GM12878 (cell line): Measurements from ENCODE around the gene SCT. TPM values are rescaled to one million over a fixed set of nuclear protein-coding genes. Genes with fewer than 3 reads are reported as not detected.

Experiments
- ATAC-seq: fragments of 200-7000 bp; cut with Tn5 transposase; 3 replicates; pipeline ENCODE4 v1.9.1; 2020; ENCODE audit warnings: mild to moderate bottlenecking, moderate library complexity
- BruUV-seq: library from RNA; stranded (reverse); fragments of 400-500 nt; replicated peaks from 2 replicates; lab custom pipeline; 2021; lab: Mats Ljungman, UMichigan
- CTCF ChIA-PET: fragments of 300-600 bp; sonication (Branson Sonifier 250); formaldehyde crosslinking; extraction: SDS; loops from one replicate; lab custom pipeline; 2021; ENCODE audit warnings: inconsistent platforms; lab: Yijun Ruan, JAX
- POLR2A ChIA-PET: fragments of 350-600 bp; formaldehyde crosslinking; extraction: SDS; loops from one replicate; lab custom pipeline; 2021; ENCODE audit warnings: inconsistent platforms; lab: Charles Lee
- RAD21 ChIA-PET: fragments of 300-600 bp; sonication (Branson Sonifier 250); formaldehyde crosslinking; loops from one replicate; lab custom pipeline; 2023; ENCODE audit warnings: antibody characterized with exemption; ENCODE audit not compliant: unreplicated experiment; lab: Charles Lee
- SMC1A ChIA-PET: fragments of 300-600 bp; sonication (Branson Sonifier 250); formaldehyde crosslinking; loops from one replicate; lab custom pipeline; 2023; ENCODE audit not compliant: unreplicated experiment, uncharacterized antibody; lab: Charles Lee
- DNase-seq: peaks from one replicate; pipeline ENCODE4 v3.0.0-alpha.2; 2011; ENCODE audit warnings: low read depth, low spot score
- FAIRE-seq: peaks from 3 replicates; lab custom pipeline; 2011; peaks lifted over from hg19 to GRCh38; lab: Jason Lieb, UNC
- H2AFZ ChIP-seq: 2 replicates; pipeline ENCODE4 v1.6.0; 2011; ENCODE audit warnings: low read depth, low read length, control low read depth; ENCODE audit not compliant: control insufficient read depth
- H3K27ac ChIP-seq: 2 replicates; pipeline ENCODE4 v1.5.1; 2011; ENCODE audit warnings: control low read depth; ENCODE audit not compliant: control insufficient read depth, insufficient read depth
- H3K27me3 ChIP-seq, 2 experiments: replicated peaks in 1 of 2; 2 replicates each; pipeline versions ENCODE4 v1.6.0 to v1.6.1; 2011; ENCODE audit warnings: low read length in 1 of 2; ENCODE audit not compliant: control insufficient read depth in 2 of 2, insufficient read depth in 2 of 2
- H3K36me3 ChIP-seq, 2 experiments: 2 replicates each; pipeline ENCODE4 v1.5.1; 2011; ENCODE audit warnings: low read length in 1 of 2; ENCODE audit not compliant: control insufficient read depth in 2 of 2, insufficient read depth in 2 of 2
- H3K4me1 ChIP-seq: 2 replicates; pipeline ENCODE4 v1.6.1; 2011; ENCODE audit warnings: mild to moderate bottlenecking, low read length, moderate library complexity, mixed read lengths; ENCODE audit not compliant: control insufficient read depth, insufficient read depth
- H3K4me2 ChIP-seq: 2 replicates; pipeline ENCODE4 v1.6.0; 2011; ENCODE audit warnings: control low read depth; ENCODE audit not compliant: control insufficient read depth, insufficient read depth
- H3K4me3 ChIP-seq: fragments of 200-600 bp; sonication (generic); 2 replicates; pipeline ENCODE4 v1.5.1; 2016
- H3K79me2 ChIP-seq: 2 replicates; pipeline ENCODE4 v1.6.0; 2011; ENCODE audit warnings: low read length; ENCODE audit not compliant: control insufficient read depth, insufficient read depth
- H3K9ac ChIP-seq: 2 replicates; pipeline ENCODE4 v1.8.0; 2011; ENCODE audit warnings: low read length, control low read depth, mixed read lengths; ENCODE audit not compliant: control insufficient read depth, insufficient read depth
- H3K9me3 ChIP-seq: replicated peaks from 3 replicates; pipeline ENCODE4 v1.5.1; 2011; ENCODE audit warnings: mild to moderate bottlenecking, low read length; ENCODE audit not compliant: control insufficient read depth, insufficient read depth
- H4K20me1 ChIP-seq: 2 replicates; pipeline ENCODE4 v1.6.0; 2011; ENCODE audit not compliant: control insufficient read depth, insufficient read depth
- BRCA1 ChIP-seq: IDR thresholded peaks from 2 replicates; pipeline ENCODE4 v1.6.1; 2011; ENCODE audit warnings: low read depth, low read length, improper control_type of control experiment
- ESRRA ChIP-seq: IDR thresholded peaks from 2 replicates; pipeline ENCODE4 v1.6.1; 2012; ENCODE audit warnings: mild to moderate bottlenecking, low read length, improper control_type of control experiment
- IRF4 ChIP-seq: IDR thresholded peaks from 2 replicates; pipeline ENCODE4 v1.6.1; 2011; ENCODE audit warnings: low read depth, low read length
- LARP7 ChIP-seq: fragments of 450-650 bp; IDR thresholded peaks from 2 replicates; pipeline ENCODE4 v1.6.1; 2017; ENCODE audit warnings: mild to moderate bottlenecking
- MTA3 ChIP-seq: IDR thresholded peaks from 2 replicates; pipeline ENCODE4 v1.6.1; 2012; ENCODE audit warnings: low read length, inconsistent platforms, borderline replicate concordance
- NBN ChIP-seq: fragments of 450-650 bp; IDR thresholded peaks from 2 replicates; pipeline ENCODE4 v1.6.1; 2016
- POLR2AphosphoS5 ChIP-seq: IDR thresholded peaks from 2 replicates; pipeline ENCODE4 v1.6.1; 2011; ENCODE audit warnings: mild to moderate bottlenecking, low read length, inconsistent platforms
- PRDM15 ChIP-seq: fragments of 450-650 bp; formaldehyde crosslinking; IDR thresholded peaks from 2 replicates; pipeline ENCODE4 v1.4.0; 2020; ENCODE audit warnings: mild to moderate bottlenecking, moderate library complexity
- SIN3A ChIP-seq: IDR thresholded peaks from 2 replicates; pipeline ENCODE4 v1.6.1; 2012; ENCODE audit warnings: low read depth, low read length, improper control_type of control experiment
- SMAD1 ChIP-seq: fragments of 450-650 bp; IDR thresholded peaks from 2 replicates; pipeline ENCODE4 v1.6.1; 2018; ENCODE audit warnings: mild to moderate bottlenecking, low read depth; ENCODE audit not compliant: partially characterized antibody
- SMC3 ChIP-seq: IDR thresholded peaks from 2 replicates; pipeline ENCODE4 v1.6.1; 2011; ENCODE audit warnings: low read length, improper control_type of control experiment, borderline replicate concordance
- SPI1 ChIP-seq: IDR thresholded peaks from 2 replicates; pipeline ENCODE4 v1.6.1; 2011; ENCODE audit warnings: low read depth, mild to moderate bottlenecking, low read length, moderate library complexity, borderline replicate concordance; ENCODE audit not compliant: insufficient read depth
- SREBF2 ChIP-seq: IDR thresholded peaks from 2 replicates; pipeline ENCODE4 v1.6.1; 2012; ENCODE audit warnings: mild to moderate bottlenecking, low read length
- SUPT20H ChIP-seq: IDR thresholded peaks from 2 replicates; pipeline ENCODE4 v1.6.1; 2011; ENCODE audit warnings: low read depth, mild to moderate bottlenecking, low read length, moderate library complexity, borderline replicate concordance; ENCODE audit not compliant: control insufficient read depth
- TAF1 ChIP-seq: IDR thresholded peaks from 2 replicates; pipeline ENCODE4 v1.6.1; 2011; ENCODE audit warnings: mild to moderate bottlenecking, low read depth, low read length, borderline replicate concordance
- ZNF622 ChIP-seq: fragments of 450-650 bp; IDR thresholded peaks from 2 replicates; pipeline ENCODE4 v1.6.1; 2017; ENCODE audit warnings: mild to moderate bottlenecking, inconsistent platforms
- whole genome bisulfite sequencing: methylation state at CpG from one replicate; pipeline ENCODE4 v1.1.6; 2016; ENCODE audit warnings: low lambda C conversion rate; ENCODE audit not compliant: insufficient replicate concordance, insufficient coverage; ENCODE audit errors: missing lambda C conversion rate; 5-methylcytosine and 5-hydroxymethylcytosine counted together
- in situ Hi-C: fragments of 300-500 bp; cut with MboI; formaldehyde crosslinking; loops from 9 replicates; pipeline ENCODE4 v1.14.3; 2018; ENCODE audit warnings: mixed read lengths
- intact Hi-C: fragments of 100-400 bp; cut with micrococcal nuclease; formaldehyde crosslinking; loops from one replicate; pipeline ENCODE4 v1.14.2; 2022; ENCODE audit not compliant: unreplicated experiment
- polyA plus RNA-seq, 11 experiments: library from polyadenylated mRNA; depleted of rRNA in 4 of 11; unstranded in 6 of 11; stranded (reverse) in 5 of 11; fragments of >200 nt; fragmentation: Nextera tagmentation in 4 of 11; fragmentation: Illumina TruSeq in 1 of 11; extraction: Ambion mirVana in 4 of 11; extraction: Trizol in 1 of 11; gene quantifications; 1 replicate in 1 of 11; 2 replicates in 10 of 11; pipeline versions ENCODE4 v1.2.1 to v1.2.3, GENCODE V29; 2011 to 2016; ENCODE audit warnings: inconsistent platforms in 2 of 11, missing spikeins in 2 of 11, low read depth in 1 of 11
- total RNA-seq, 4 experiments: library from RNA; depleted of rRNA in 3 of 4; stranded (reverse); fragments of >200 nt in 3 of 4; fragmentation: Illumina TruSeq in 1 of 4; extraction: Trizol in 1 of 4; gene quantifications; 2 replicates each; pipeline versions ENCODE4 v1.2.1 to v1.2.3, GENCODE V29; 2013 to 2021

SCT gene
- total and polyA plus RNA-seq, 10 of the 15 experiments (the other 5 are each of a cell fraction or from before 2014, with no cell fraction given) = not detected

DNA sequence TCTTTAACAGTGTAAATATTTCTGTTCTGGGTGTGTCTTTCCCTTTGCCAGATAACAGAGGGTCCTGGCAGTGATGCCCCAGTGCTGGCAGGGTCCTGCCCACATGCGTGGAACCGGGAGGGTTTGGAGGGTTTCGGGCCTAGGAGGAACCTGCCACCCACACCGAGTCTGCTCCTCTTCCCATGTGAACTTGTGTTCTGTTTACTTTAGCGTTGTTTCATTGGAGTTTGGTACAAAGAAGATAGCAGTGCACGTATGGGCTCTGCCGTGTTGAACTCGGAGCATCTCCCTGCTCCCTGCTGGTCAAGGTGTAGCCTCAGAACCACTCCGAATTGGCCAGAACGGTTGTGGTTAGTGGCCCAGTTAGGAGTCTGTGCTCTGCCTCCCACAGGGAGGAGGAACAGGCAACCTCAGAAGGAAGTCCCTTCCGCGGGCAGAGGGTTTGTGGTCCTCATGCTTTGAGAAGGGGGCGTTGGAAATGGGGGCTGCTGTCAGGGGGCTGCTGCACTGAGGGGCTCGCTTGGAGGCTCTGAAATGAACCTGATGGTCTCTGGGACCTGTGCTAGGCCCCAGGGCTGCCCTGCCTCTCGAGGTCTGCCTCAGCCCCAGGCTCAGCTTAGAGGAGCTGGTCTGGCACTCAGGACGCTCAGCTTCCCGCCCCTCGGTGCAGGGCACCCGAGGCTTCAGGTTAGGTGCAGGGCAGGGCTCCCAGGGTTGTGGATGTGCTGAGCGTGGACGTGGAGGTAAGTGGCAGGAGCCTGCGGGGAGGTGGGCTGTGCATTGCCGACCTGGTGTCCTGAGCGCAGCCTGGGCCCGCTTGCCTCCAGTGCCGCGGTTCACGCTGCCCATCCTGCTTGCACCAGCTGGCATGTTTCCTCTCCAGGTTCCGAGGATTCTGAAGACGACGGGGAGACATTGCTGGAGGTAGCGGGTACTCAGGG is 40.3 kb downstream of the SCT start:
- intact Hi-C loops (no loop called here), in situ Hi-C loops (no loop called here)
- H3K9ac ChIP-seq = no peak overlapping the region
- H3K9me3 ChIP-seq = no peaks in the 10 kb centered on the region
- no peaks in the 10 kb centered on the region for H3K4me1 ChIP-seq
- CTCF ChIA-PET = no interaction called here
- WGBS = 96% methylated on average over 31 of the region's 32 CpGs
- no peak overlapping the region for H3K4me2 ChIP-seq
- DNase-seq (no peak), FAIRE-seq (no peak), ATAC-seq (no peak)
- SMC1A ChIA-PET = no interaction called here
- no peaks in the 10 kb centered on the region for H4K20me1 ChIP-seq
- H3K4me3 ChIP-seq = no peak overlapping the region
- no peak overlapping the region for H3K27ac ChIP-seq
- RAD21 ChIA-PET = no interaction called here
- H2AFZ ChIP-seq = no peak overlapping the region
- peaks cover 28 to 40% of the 10 kb centered on the region in 2 experiments for H3K36me3 ChIP-seq
- H3K79me2 ChIP-seq = peaks cover 4% of the 10 kb centered on the region
- POLR2A ChIA-PET = no interaction called here
- no TSS peak for BruUV-seq
- no peaks in the 10 kb centered on the region for H3K27me3 ChIP-seq
- TF ChIP-seq SIN3A (no peak), POLR2AphosphoS5 (0 out of 2 replicates have a peak, but pooled peaks have one; percentile 1), SUPT20H (no peak), SPI1 (no peak)
- TF ChIP-seq, all 136 proteins: peak for 1

DNA sequence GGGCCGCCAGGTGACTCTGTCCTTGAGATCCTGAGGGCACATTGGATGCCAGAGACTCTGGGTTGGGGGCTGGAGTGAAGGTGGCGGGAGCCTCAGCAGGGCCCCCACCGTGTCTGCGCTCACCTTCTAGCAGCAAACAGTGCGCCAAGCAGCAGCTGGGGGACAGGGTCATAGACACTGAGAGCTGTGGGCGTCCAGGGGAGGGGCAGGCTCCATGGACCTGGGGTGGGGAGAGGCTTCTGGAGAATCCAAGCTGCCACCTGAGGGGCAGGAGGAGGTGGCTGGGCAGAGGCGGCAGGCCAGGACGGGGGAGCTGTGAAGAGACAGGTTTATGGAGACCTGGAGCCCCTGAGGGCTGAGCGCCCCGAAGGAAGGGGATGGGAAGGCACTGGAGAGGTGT is 42.7 kb downstream of the SCT start:
- WGBS = 90% methylated on average over 10 of the region's 10 CpGs
- Histone ChIP-seq H3K79me2 (peaks cover 23% of the 10 kb centered on the region), H3K4me1 (no peaks in the 10 kb centered on the region; the same call in 1 of the 2 replicates), H3K4me2 (no peak overlapping the region), H3K9ac (no peak overlapping the region), H2AFZ (no peak overlapping the region), H3K36me3 (peaks cover 15 to 33% of the 10 kb centered on the region in 2 experiments), H4K20me1 (peaks cover 12% of the 10 kb centered on the region), H3K4me3 (no peak overlapping the region), H3K27me3 (no peaks in the 10 kb centered on the region), H3K27ac (no peak overlapping the region), H3K9me3 (no peaks in the 10 kb centered on the region)
- RAD21 ChIA-PET = interaction anchor here (0.7 kb wide), 1 partner anchor 220 kb away, joined by 3 read pairs; no protein-coding TSS in a partner anchor
- DNase-seq (no peak), ATAC-seq (no peak), FAIRE-seq (no peak)
- POLR2A ChIA-PET = interaction anchor here (0.6 kb wide), 1 partner anchor 133 kb away, joined by 5 read pairs; no protein-coding TSS in a partner anchor
- in situ Hi-C loops = no loop called here
- intact Hi-C loops = no loop called here
- SMC1A ChIA-PET = no interaction called here
- BruUV-seq = no TSS peak
- CTCF ChIA-PET = no interaction called here
- TF ChIP-seq PRDM15 (no peak), SREBF2 (no peak), MTA3 (no peak), TAF1 (no peak), ESRRA (no peak), ZNF622 (no peak), NBN (no peak), IRF4 (no peak), SMAD1 (no peak), SMC3 (no peak), BRCA1 (no peak), LARP7 (no peak)
